Measurements from ENCODE around the gene EIF3F.

- TF ChIP-seq ZFP30 (CRISPR knock-in tag; IDR thresholded peaks at IDR 0.05) (no peak), RARB (CRISPR knock-in tag; IDR thresholded peaks at IDR 0.05) (no peak), BACH2 (CRISPR knock-in tag; IDR thresholded peaks at IDR 0.05; ENCODE audit: borderline replicate concordance) (no peak), ZNF8 (CRISPR knock-in tag; IDR thresholded peaks at IDR 0.05) (no peak), ISL1 (CRISPR knock-in tag; IDR thresholded peaks at IDR 0.05) (no peak), ZNF565 (CRISPR knock-in tag; conservative IDR thresholded peaks at IDR 0.05; ENCODE audit: low read depth) (no peak), ZFP3 (CRISPR knock-in tag; IDR thresholded peaks at IDR 0.05) (no peak), ARNTL (CRISPR knock-in tag; IDR thresholded peaks at IDR 0.05; ENCODE audit: borderline replicate concordance, low read depth) (no peak), PATZ1 (CRISPR knock-in tag; IDR thresholded peaks at IDR 0.05; ENCODE audit: borderline replicate concordance) (no peak), CREB5 (CRISPR knock-in tag; IDR thresholded peaks at IDR 0.05; ENCODE audit: low read depth) (no peak), CSDC2 (CRISPR knock-in tag; IDR thresholded peaks at IDR 0.05) (no peak), TOX (CRISPR knock-in tag; IDR thresholded peaks at IDR 0.05; ENCODE audit: borderline replicate concordance) (no peak)
Measured at GRCh38 chr11:8022876-8023275, 35.7 kb downstream of the EIF3F start.
